ENCODE results near the gene IGSF1.
"Not testable (repeated sequence)": the region's sequence is repeated elsewhere in the genome, so short reads cannot be mapped to it uniquely, and the experiment has no call there.

The IGSF1 gene

GRCh38 chrX:131264665-131265064, 24.4 kb downstream of the IGSF1 start:
- no peak for DNase-seq

- DNase-seq, result no peak
Measured at GRCh38 chrX:131264053-131264452, 25.1 kb downstream of the IGSF1 start.

- DNase-seq, result no peak
Measured at GRCh38 chrX:131262738-131263679, 26.1 kb downstream of the IGSF1 start.

GRCh38 chrX:131262200-131262599, 26.9 kb downstream of the IGSF1 start:
- no peak for DNase-seq

GRCh38 chrX:131257367-131257766, 31.7 kb downstream of the IGSF1 start:
- DNase-seq, result no peak

- DNase-seq, result not testable (repeated sequence)
Measured at GRCh38 chrX:131250984-131251738, 37.9 kb downstream of the IGSF1 start.

GRCh38 chrX:131239057-131239456, 50.0 kb downstream of the IGSF1 start:
- no peak for DNase-seq

- no peak for DNase-seq
Measured at GRCh38 chrX:131237363-131237762, 51.7 kb downstream of the IGSF1 start.

GRCh38 chrX:131235768-131236545, 53.1 kb downstream of the IGSF1 start:
- DNase-seq, result no peak

- no peak for DNase-seq
Measured at GRCh38 chrX:131227608-131228007, 61.5 kb downstream of the IGSF1 start.

- DNase-seq, result no peak
Measured at GRCh38 chrX:131226591-131226990, 62.5 kb downstream of the IGSF1 start.

- DNase-seq, result no peak
Measured at GRCh38 chrX:131225078-131225477, 64.0 kb downstream of the IGSF1 start.

Measured in CD4-positive, alpha-beta T cell treated with Interleukin-4 for 1 hour (primary cell).